ENCODE data around the gene CDH13. TPM values are rescaled to one million over a fixed set of nuclear protein-coding genes. Genes with fewer than 3 reads are reported as not detected.

The CDH13 gene
- total and polyA plus RNA-seq, 2 donors (not counting 3 experiments of a cell fraction or from before 2014, with no cell fraction given), result 96.6 to 124 TPM

DNA sequence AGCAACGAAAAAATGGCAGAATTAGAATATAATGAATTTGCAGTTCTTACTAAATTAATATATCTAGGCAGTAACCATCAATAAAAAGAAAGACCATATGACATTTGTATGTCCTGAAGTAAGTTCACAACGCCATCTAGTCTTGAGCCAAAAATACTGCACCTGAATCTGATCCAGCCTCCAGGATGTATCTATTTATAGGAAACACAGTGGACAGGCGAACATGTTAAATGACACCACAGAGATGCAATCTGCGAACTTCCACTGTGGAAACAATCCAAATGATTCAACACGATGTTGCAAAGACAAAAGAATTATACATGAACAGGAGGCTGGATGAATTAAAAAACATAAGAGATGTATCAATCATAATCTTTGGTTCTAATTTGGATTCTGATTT lies 197.6 kb downstream of the CDH13 start:
- no peaks in the 10 kb centered on the region for H3K9me3 ChIP-seq (replicated peaks; ENCODE audit: control insufficient read depth, insufficient read depth, low read length)
- ChIA-PET CTCF (no interaction called here), POLR2A (no interaction called here)
- no peak for DNase-seq (ENCODE audit: low read depth, low spot score)
- H3K36me3 ChIP-seq (ENCODE audit: control insufficient read depth in 2 of 2, extremely low read depth in 1 of 2, insufficient read depth in 2 of 2, low read length in 2 of 2), result no peaks in the 10 kb centered on the region
- H3K4me1 ChIP-seq (ENCODE audit: control insufficient read depth, extremely low read depth, insufficient read depth, low read length), result no peaks in the 10 kb centered on the region
- FAIRE-seq, result no peak
- dilution Hi-C loops (cut with MboI; ENCODE audit: extremely low pct_ligation_motif_present, low sequenced_read_pairs), result no loop called here
- no peaks in the 10 kb centered on the region for H3K27me3 ChIP-seq (ENCODE audit: control insufficient read depth in 2 of 2, insufficient read depth in 2 of 2, low read length in 2 of 2)
- H3K9me1 ChIP-seq (replicated peaks; ENCODE audit: control insufficient read depth, extremely low read depth, insufficient read depth, low read length), result no peaks in the 10 kb centered on the region
- no peaks in the 10 kb centered on the region for H4K20me1 ChIP-seq (replicated peaks; ENCODE audit: control insufficient read depth, extremely low read depth, insufficient read depth, low read length)
- no peaks in the 10 kb centered on the region for H3K79me2 ChIP-seq (ENCODE audit: control insufficient read depth, insufficient read depth, low read length)
- TF ChIP-seq MYC (IDR thresholded peaks at IDR 0.05; ENCODE audit: low read depth, low read length), result no peak
- intact Hi-C loops (cut with micrococcal nuclease), result no loop called here
- BruUV-seq (replicated peaks), result no TSS peak
- H3K27ac ChIP-seq (ENCODE audit: insufficient read depth, low read depth, low read length), result no peak overlapping the region
- no peak overlapping the region for H2AFZ ChIP-seq (ENCODE audit: low read depth, low read length)
- H3K4me2 ChIP-seq (ENCODE audit: insufficient read depth, low read length), result no peak overlapping the region
- no peak overlapping the region for H3K4me3 ChIP-seq (replicated peaks in 1 of 3; ENCODE audit: insufficient read depth in 1 of 3, low read depth in 1 of 3, low read length in 3 of 3)
- H3K9ac ChIP-seq (replicated peaks; ENCODE audit: extremely low read depth, insufficient read depth, low read length), result no peak overlapping the region

DNA sequence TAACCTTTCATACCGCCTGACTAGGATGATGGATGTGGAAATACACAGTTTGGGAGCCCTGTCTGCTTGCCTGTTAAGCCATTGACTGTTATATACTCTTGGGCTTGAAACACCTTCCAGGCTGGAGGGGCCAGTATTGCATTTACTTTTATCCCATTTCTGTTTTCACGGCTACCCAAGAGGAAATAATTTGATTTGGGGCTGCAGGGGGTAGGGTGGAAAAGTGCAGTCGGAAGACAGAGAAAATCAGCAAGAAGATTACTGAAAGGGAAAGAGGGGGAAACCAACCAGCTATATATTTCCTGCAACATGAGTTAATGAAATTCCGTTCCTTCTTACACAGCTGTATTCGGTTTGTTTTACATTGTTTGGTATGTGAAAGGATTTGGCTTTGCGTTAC lies 202.5 kb downstream of the CDH13 start:
- ChIA-PET POLR2A (no interaction called here), CTCF (no interaction called here)
- Histone ChIP-seq H4K20me1 (replicated peaks; ENCODE audit: control insufficient read depth, extremely low read depth, insufficient read depth, low read length) (no peaks in the 10 kb centered on the region), H3K79me2 (ENCODE audit: control insufficient read depth, insufficient read depth, low read length) (no peaks in the 10 kb centered on the region), H3K27ac (ENCODE audit: insufficient read depth, low read depth, low read length) (no peak overlapping the region), H3K27me3 (ENCODE audit: control insufficient read depth in 2 of 2, insufficient read depth in 2 of 2, low read length in 2 of 2) (no peaks in the 10 kb centered on the region), H3K4me1 (ENCODE audit: control insufficient read depth, extremely low read depth, insufficient read depth, low read length) (no peaks in the 10 kb centered on the region), H3K4me3 (replicated peaks in 1 of 3; ENCODE audit: insufficient read depth in 1 of 3, low read depth in 1 of 3, low read length in 3 of 3) (no peak overlapping the region), H3K9me1 (replicated peaks; ENCODE audit: control insufficient read depth, extremely low read depth, insufficient read depth, low read length) (no peaks in the 10 kb centered on the region), H3K9ac (replicated peaks; ENCODE audit: extremely low read depth, insufficient read depth, low read length) (no peak overlapping the region), H3K36me3 (ENCODE audit: control insufficient read depth in 2 of 2, extremely low read depth in 1 of 2, insufficient read depth in 2 of 2, low read length in 2 of 2) (no peaks in the 10 kb centered on the region), H3K9me3 (replicated peaks; ENCODE audit: control insufficient read depth, insufficient read depth, low read length) (no peaks in the 10 kb centered on the region), H2AFZ (ENCODE audit: low read depth, low read length) (no peak overlapping the region), H3K4me2 (ENCODE audit: insufficient read depth, low read length) (no peak overlapping the region)
- dilution Hi-C loops (cut with MboI; ENCODE audit: extremely low pct_ligation_motif_present, low sequenced_read_pairs) (no loop called here), intact Hi-C loops (cut with micrococcal nuclease) (no loop called here)
- BruUV-seq (replicated peaks), result no TSS peak
- DNase-seq (ENCODE audit: low read depth, low spot score) (no peak), FAIRE-seq (no peak)
- TF ChIP-seq MYC (IDR thresholded peaks at IDR 0.05; ENCODE audit: low read depth, low read length) (no peak), FOS (IDR thresholded peaks at IDR 0.05; ENCODE audit: borderline replicate concordance, insufficient read depth, low read length) (no peak), JUN (IDR thresholded peaks at IDR 0.05; ENCODE audit: borderline replicate concordance, insufficient read depth, insufficient read length, low read depth) (no peak), POLR2A (IDR thresholded peaks at IDR 0.05; ENCODE audit: low read depth, low read length) (no peak), EZH2 (IDR thresholded peaks at IDR 0.05; ENCODE audit: borderline replicate concordance, low read depth, low read length, severe bottlenecking) (no peak), POLR2AphosphoS5 (IDR thresholded peaks at IDR 0.05; ENCODE audit: insufficient read depth, low read depth, low read length) (no peak), GATA2 (IDR thresholded peaks at IDR 0.05; ENCODE audit: insufficient read depth, insufficient read length, low read depth, low read length) (no peak)
- TF ChIP-seq, protein P1, sequence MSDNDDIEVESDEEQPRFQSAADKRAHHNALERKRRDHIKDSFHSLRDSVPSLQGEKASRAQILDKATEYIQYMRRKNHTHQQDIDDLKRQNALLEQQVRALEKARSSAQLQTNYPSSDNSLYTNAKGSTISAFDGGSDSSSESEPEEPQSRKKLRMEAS (IDR thresholded peaks at IDR 0.05; ENCODE audit: insufficient read depth, insufficient read length), result no peak
- TF ChIP-seq, protein P2, sequence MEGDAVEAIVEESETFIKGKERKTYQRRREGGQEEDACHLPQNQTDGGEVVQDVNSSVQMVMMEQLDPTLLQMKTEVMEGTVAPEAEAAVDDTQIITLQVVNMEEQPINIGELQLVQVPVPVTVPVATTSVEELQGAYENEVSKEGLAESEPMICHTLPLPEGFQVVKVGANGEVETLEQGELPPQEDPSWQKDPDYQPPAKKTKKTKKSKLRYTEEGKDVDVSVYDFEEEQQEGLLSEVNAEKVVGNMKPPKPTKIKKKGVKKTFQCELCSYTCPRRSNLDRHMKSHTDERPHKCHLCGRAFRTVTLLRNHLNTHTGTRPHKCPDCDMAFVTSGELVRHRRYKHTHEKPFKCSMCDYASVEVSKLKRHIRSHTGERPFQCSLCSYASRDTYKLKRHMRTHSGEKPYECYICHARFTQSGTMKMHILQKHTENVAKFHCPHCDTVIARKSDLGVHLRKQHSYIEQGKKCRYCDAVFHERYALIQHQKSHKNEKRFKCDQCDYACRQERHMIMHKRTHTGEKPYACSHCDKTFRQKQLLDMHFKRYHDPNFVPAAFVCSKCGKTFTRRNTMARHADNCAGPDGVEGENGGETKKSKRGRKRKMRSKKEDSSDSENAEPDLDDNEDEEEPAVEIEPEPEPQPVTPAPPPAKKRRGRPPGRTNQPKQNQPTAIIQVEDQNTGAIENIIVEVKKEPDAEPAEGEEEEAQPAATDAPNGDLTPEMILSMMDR (IDR thresholded peaks at IDR 0.05; ENCODE audit: extremely low read depth in 1 of 2, insufficient read depth in 1 of 2, low read depth in 1 of 2, low read length in 2 of 2), result no peak

All from endothelial cell of umbilical vein (primary cell).